ENCODE measurements around the gene SRC.

- TF ChIP-seq CTCF (IDR thresholded peaks at IDR 0.05) (no peak), POLR2A (IDR thresholded peaks at IDR 0.05) (no peak)
Measured at GRCh38 chr20:37398750-37399621, 53.0 kb downstream of the SRC start.

Measured in thyroid gland (tissue), 4 donors.